ENCODE data around the gene PGBD2.
"Not testable (repeated sequence)": the region's sequence is repeated elsewhere in the genome, so short reads cannot be mapped to it uniquely, and the experiment has no call there.

DNA sequence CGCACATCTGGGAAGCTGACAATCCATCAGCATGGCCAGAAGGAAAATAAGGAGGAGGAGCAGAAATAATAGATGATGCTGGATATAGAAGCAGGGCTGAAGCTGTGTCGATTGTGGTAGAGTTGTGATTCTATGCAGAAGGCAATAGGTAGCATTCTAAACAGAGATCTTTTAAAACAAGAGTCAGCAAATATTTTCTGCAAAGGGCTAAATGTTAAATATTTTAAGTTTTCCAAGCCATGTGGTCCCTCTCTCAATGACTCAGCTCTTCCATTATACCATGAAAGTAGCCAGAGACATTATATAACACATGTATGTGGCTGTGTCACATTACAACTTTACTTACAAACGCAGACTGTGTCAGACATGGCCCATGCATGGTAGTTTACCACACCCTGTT is 21.2 kb downstream of the PGBD2 start:
- TF ChIP-seq CTCF, EZH2phosphoT487, EZH2 (IDR thresholded peaks at IDR 0.05): not testable (repeated sequence)

Data from neural progenitor cell (in vitro differentiated cells).